GM21360 (cell line): ENCODE measurements around the gene MAML2.

Experiments
- ATAC-seq: cut with Tn5 transposase; IDR thresholded peaks from one replicate; pipeline ENCODE4 v1.9.1; 2021; ENCODE audit warnings: mild to moderate bottlenecking, moderate library complexity; ENCODE audit not compliant: unreplicated experiment

MAML2 gene

DNA sequence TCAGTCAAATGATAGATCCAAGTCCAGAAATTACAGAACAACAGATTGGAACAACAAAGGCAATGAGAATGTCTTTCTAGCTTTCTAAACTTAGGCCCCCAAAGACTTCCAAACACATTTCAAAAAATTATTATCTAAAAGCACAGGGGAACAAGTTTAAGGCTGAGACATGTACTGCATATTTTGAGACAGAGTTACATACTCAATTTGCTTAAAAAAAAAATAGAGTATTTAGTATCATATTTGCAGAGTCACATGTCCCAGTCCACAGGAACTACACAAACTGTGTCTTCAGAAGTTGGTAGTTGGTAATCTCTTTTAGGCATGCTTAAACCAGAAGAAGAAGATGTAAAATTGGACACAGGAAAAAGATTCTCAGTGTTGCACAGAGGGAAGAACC lies 127.2 kb downstream of the MAML2 start:
- ATAC-seq, result no peak

DNA sequence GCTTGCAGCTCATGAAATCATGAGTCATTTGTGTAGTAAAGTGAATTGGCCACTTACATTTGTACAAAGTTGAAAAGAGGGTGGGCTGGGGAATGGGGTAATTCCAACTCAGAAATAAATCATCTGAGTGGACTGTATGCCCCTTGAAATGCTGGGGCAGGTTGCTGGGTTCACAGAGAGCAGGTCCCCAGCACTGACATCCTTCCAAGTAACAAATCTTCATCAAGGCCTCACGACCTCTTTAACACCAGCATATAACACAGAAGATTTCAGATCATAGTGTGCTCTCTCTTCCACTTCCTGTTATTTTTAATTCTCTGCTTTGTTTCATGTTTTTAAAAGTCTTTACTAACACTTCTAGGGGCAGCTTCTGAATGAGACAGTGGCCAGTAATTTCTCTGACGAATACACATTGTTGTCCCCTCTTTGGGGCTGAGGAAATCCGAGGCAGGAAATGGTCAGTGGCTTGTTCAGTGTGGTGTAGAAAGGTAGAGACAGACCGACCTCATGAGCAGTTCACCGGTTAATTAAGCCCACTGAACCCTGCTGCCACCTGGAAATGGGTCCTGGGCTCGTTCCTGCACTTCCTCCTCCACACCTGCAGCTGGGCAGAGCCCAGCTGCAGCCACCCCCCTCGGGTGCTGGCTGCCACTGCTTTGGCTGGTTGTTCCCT lies 127.7 kb downstream of the MAML2 start:
- ATAC-seq, result peak; percentile 65

DNA sequence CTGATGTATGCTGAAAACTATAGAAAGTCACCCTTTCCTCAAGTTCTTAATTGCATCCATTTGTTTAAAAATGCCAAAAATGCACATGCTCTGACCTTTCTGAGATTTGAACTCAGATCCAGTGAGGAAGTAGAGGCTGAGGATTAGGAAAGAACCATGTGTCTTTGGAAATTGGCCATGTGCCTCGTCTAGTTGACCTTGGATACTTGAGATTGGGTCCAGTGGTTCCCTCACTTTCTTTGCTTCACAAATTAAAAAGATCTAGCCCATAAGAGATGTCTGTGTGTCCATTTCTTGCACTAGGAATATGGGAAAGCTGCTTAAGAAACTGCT lies 128.3 kb downstream of the MAML2 start:
- ATAC-seq, result no peak

DNA sequence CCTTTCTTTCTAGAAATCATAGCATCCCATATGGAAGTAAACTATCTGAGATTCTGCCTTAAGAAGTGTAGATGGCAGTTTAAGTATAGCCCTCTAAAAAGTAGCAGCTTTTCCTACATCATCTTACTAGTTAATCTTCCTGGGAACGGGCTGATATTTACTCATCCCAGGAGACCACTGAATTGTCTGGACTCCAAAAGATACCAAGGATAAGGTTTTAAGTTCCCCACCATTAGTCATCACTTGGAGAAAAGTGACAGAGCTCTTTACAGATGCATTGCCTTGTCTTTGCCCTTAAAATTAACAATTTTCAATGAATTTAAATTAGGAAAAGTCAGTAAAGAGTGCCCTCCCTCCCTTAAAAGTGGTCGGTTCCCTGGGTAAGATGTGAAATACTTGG lies 129.5 kb downstream of the MAML2 start:
- no peak for ATAC-seq

DNA sequence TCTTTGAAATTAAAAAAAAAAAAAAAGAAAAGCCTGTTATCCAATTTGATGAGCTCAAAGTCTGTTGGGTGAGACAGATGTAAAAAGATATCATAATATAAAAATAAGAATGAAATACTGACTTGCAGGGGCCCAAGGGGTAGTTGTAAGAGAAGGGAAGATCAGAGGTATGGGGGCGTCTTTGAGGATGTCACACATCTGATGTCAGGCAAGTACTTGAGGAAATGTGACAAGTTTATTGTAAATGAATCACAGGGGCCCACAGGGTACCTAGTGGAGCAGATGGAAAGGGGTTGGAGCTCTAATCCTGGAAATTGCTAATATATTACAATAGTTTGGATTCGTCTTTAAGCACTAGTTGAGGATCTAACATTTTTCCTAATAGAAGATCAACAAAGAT lies 131.6 kb downstream of the MAML2 start:
- no peak for ATAC-seq

DNA sequence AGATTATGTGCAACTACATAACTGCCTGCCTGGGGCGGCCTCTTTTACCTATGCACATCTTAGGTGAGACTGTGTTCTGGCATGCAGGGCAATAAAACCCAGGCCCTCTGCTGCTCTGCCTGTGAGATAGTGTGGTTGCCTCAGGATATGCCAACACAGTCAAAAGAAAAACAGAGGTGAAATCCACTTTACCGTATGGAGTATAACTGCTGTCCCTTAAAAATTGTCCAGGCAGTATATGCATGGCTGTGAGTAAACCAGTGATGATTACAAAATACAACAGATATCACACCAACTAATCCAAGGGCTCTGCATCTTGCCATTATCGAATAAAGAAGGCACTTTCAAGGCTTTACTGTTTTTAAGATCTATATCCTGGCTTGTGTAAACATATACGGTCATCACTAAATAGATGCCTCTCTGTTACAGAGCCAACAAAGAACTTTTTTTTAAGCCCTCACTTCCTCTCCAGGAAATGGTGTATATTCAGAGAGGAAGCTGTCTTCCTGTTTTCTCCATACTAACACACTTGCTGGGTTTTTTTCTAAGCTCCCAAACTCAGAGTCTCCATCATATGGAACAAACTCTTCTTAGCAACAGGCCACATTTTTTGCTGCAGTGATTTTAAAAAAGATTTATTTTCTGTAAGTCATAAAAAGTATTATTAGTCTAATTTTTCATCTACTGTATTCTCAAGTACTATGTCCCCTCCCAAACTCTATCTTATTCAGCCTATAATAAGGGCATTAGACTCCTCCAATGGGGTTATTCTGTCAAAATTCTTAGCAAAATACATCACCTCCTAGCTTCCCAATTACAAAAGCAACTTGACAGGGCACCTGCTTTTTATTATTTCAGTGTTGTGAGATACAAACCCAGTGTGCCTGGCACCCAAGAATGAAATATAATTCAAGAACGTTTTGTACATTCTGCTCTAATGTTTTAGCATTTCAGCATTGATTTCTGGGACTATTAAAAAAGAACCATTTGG lies 135.2 kb downstream of the MAML2 start:
- peak; percentile 45 for ATAC-seq

DNA sequence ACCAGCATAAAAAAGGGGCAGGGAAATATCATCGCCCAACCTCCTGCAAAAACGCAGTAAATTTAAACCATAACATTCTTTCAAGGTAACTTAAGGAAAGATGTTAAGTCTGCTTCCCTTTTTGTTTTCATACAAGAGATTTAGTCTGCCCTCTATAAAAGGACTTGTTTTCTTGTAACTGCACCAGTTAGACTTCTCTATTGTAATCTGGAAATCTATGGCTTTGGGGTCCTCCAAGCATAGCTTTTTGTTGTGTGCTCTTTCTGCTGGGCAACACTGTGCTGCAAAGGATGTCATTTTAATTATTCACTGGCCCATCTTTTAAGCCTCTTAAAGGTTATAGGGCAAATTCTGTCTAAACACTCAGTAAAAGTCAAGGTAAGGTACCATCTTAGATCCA lies 136.0 kb downstream of the MAML2 start:
- no peak for ATAC-seq

DNA sequence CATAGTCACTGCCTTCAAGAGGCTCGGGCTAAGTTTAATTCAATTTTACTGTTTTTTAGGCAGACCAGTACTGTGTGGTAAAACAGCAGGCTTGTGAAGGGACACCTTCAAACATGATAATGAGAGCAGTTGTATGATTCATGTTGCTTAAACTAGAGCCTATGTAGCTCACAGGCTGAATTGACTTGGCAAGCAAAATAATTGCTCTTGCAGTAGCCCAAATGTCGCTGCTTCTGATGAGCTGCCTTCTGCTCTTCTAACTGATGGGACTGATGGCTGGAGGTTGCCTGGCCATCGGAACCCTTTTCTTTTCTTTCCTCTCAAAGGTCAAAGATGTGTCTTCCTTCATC lies 137.6 kb downstream of the MAML2 start:
- no peak for ATAC-seq

DNA sequence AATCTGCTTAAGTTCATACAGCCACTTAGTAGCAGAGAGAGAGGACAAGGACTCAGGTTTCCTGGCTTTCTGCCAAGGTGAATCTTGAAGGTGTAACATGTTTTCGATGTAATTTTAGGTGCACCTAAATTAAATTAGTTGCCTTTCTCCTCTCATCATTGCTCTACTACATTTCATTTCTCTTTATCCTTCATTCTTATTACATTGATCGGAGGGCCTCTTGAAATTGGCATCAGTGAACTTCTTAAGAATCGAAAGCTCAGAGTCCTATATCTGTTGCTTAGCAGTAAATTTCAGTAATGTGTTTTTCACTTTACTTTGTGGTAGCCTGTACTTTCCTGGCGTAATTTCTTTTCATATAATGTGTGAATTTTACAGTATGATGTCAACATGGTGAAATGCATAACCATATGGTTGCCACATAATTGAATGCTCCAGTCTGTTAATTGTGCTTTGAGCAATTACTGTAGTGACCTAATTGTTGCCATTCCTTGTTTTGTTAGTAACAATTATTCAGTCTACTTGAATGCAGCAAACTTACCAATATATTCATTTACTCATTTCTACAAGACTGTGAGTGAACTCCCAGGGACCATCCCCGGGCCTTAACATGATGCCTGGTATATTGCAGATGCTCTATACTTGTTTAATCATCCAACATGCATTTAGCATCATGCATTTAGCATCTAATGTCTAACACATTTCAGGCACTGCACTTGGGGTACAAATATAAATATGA lies 138.1 kb downstream of the MAML2 start:
- ATAC-seq, result no peak

DNA sequence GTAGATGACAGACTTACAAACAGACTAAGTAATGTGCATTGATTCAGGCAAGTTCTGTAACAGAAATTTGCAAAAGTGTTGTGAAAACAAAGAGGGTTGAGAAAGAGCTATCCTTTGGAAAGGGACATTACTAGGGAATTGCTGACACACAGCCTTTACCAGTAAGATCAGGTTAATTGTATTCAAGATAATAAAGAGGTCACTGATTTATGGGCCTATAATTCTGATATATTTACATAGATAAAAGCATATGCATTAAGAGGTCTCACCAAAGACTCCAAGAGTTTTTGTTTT lies 138.7 kb downstream of the MAML2 start:
- no peak for ATAC-seq

DNA sequence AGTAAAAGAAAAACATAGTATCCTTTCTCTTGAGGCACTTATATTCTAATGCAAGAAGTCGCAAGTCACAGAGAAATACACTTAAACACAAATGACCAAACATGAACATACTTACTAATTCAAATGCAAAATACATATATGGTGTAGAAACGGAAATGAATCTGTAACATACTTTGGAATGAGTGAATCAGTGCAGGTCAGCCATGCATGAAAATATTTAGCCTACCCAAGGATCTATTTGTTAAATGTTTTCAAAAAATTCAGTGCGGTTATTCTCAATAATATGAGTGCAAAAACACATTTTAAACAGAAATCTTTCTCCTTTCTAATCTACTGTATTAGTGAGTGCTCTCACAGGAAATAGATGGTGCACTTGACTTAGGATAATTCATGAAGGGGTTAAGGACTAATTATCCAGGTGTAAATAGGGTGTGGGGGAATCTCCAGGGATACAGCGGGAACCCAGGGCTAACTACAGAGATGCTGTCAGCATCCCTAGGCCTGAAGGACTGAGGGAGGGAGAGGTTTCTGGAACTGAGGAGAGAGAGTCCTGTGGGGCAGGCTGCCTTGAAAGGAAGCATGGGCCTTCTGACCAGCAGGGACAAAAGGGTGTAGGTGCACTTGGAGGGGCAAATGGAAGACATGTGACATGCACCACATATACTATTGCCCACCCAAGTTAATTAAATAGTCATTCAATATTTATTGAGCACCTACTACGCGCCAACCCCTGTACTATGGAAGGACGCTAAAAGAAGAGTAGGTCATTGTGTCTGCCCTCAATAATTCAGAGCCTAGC lies 139.2 kb downstream of the MAML2 start:
- no peak for ATAC-seq

DNA sequence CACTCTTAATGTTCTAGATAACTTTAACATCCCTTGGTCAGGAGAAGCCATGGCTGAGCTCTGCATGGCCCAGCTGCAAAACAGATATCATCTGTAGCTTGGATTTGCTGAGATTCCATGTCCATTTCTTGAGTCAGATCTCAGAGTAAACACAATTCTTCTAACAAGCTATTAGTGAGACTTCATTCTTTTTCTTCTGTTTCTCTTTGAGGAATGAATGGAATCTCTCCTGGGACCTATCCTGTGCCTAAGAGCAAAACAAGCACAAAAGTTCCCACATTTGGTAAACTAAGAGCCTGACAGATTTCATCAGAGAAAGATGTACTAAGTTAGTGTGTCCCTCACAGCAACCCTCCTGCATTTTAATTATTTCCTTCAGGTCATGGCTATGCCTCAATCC lies 142.8 kb downstream of the MAML2 start:
- no peak for ATAC-seq

DNA sequence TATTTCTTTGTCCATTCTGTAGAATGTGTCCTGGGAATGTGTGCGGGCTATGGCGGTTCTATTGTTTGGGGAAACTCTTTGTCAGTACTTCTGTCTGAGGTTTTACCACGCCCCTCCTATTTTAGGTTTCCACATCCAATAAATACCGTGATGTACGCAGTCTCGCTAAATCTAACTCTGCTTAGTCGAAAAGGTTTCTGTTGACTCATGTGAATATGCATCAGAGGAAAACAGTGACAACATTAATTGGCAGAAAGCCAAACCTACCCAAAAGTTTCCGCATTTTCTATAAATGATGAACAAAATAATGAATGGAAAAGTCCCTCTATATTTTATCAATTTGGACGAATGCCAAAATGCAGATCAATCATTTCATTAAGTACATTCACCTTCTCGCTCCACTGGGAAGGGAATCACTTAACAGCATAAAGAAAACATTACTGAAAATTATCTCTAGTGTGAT lies 143.4 kb downstream of the MAML2 start:
- no peak for ATAC-seq

DNA sequence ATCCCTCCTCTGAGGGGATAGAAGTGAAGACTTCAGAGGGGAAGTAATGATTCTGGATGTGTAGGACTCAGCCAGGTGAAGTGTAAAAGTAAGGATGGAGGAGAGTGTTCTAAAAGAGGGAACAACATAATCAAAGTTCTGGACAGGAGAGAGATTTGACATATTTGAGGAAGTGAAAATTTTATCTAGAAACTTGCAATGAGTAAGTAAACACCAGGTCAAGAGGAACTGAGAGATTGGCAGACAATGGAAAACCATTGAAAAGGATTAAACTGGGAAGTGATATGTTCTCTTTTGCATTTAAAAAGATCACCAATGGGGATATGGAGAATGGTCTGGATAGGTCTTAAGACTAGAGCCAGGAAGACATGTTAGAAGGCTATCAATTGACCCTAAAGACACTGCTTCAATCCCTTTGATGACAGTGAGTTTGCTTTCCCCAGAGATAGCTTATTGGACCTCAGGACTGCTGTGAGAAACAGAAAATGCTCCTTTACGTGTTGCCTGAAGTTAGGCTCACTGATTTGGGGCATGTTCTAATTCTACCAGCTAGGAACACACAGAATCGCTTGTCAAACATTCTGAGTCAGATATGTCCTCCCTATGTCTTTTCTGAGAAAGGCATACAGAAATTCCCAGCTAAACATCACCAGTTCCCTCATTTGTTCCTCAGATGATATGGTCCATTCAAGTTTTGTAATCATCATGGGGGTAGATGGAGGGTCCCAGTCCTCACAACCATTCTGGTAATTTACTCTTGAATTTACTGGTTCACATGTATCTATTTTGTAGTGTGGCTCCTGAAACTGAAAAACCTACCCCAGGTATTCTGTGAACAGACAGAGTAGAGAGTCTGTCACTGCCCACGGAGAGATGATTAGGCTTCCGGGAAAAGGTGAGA lies 144.9 kb downstream of the MAML2 start:
- peak; percentile 66 for ATAC-seq

DNA sequence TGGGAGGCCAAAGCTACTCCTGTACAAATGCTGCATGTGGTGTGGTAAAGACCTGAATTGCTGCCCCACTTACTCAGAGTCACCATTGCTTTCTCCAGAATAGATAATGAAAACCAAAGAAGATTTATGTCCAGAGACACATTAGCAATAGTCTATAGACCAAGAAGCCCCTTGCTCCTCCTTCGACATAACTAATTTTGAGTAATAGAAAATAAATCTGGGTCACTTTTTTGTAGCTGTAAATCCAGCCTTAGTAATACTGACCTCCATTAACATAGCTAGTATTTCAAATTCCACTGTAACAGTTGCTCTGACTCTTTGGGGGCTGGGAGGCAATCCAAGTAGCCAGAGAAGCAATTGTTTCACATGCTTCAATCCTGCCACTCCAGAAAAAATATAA lies 145.9 kb downstream of the MAML2 start:
- no peak for ATAC-seq

DNA sequence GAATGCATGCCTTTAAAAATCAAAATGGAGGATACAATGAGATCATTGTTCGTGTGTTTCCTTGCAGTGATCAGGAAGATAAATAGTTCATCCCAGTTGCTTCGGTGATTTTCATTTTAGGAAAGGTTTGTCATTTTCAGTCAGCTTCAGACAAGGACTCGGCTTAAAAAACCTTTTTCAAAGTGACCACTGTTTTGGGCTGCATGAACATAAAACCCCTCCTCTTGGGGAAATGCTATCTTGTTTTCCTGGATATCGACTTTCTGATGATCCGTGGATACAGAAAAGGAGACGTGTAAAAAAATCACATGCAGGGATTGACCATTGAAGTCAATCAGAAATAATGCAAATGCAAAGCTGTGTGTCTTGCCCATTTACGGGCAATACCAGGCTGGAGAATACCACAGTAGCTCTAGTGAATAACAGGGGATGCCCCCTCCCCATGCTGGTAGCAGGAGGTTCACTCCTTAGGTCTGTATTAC lies 146.8 kb downstream of the MAML2 start:
- no peak for ATAC-seq

DNA sequence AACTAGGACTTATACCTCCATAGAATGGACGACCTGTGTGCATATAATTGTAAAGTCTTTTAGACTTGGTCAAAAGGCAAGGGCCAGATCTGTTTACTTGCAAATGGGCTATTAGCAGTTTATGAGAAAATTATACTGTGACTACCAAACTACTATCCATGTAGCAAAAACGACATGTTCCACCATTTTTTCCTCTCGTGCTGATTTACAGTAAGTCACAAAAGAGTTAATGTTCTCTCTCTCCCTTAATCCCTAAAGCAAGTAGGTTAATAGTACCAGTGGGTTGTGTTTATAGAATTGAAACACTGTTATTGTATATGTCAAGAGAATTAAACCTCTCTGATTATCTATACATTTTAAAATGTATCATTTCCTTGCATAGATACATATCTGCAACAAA lies 147.3 kb downstream of the MAML2 start:
- ATAC-seq, result no peak

DNA sequence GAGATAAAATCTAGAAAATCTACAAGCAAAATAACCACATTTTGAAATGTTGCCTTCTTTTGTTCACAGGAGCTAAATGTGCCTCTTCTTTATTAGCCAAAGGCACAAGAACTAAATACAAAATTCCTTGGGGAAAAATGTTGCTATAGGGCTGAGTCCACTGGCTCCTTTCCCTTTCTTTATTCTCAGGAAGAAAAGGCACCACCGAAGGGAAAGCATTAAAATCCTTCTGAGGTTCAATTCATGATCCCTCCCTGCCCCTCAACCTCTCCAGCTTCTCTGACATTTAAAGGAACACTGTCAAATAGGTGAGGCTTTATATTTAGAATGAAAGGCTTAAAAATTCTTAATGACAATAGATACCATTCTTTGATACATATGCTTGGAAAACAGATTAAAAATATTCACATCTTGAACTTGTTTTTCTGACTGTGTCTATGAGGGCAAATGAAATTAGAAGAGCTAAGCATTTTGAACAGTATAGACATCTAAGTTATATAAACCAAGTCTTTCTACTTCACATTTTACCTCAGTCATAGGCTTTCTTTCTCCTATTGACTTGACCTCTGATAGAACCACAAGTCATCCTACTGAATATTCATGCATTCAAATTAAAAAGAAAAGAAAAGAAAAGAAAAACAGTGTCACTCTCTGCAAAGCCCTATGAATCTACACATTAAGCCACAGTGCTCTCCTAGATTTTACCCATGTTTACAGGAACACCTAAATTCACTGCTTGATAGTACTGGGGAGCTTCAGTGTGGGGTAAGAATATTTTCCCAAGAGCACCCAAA lies 148.2 kb downstream of the MAML2 start:
- no peak for ATAC-seq
